Mammary epithelial cell (primary cell): Measurements from ENCODE around the gene MAN2B2.

ENCODE experiments used
- EZH2 ChIP-seq: IDR thresholded peaks from 2 replicates; pipeline ENCODE4 v1.6.1; 2012; ENCODE audit warnings: low read length, inconsistent platforms, borderline replicate concordance
- TF ChIP-seq, protein P1 (sequence below), 2 donors: IDR thresholded peaks in 1 of 2; conservative IDR thresholded peaks in 1 of 2; 2 replicates each; pipeline ENCODE4 v1.5.1; 2011 to 2012; ENCODE audit warnings: inconsistent platforms in 2 of 2, low read length in 2 of 2, mild to moderate bottlenecking in 2 of 2, control low read depth in 1 of 2, low read depth in 1 of 2; ENCODE audit not compliant: insufficient read depth in 1 of 2; ENCODE audit errors: extremely low read depth in 1 of 2

DNA sequence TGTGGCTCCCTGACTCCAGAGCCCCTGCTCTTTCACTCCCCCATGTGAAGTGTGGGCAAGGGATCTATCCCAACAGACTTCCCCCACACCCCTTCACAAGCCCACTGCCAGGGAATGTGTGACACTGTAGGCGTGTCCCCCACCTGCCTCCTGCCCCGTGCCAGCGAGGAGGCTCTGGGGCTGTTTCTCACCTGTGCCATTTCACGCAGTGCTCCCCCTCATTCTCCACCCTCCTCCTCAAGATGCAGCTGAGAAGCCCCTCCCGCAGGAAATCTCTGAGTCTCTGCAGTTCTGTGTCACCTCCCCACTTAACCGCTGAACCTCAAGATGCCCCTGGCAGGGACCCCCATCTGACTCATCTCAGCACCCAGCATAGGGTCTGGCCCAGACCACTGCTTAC is 5.4 kb downstream of the MAN2B2 start:
- TF ChIP-seq, protein P1, sequence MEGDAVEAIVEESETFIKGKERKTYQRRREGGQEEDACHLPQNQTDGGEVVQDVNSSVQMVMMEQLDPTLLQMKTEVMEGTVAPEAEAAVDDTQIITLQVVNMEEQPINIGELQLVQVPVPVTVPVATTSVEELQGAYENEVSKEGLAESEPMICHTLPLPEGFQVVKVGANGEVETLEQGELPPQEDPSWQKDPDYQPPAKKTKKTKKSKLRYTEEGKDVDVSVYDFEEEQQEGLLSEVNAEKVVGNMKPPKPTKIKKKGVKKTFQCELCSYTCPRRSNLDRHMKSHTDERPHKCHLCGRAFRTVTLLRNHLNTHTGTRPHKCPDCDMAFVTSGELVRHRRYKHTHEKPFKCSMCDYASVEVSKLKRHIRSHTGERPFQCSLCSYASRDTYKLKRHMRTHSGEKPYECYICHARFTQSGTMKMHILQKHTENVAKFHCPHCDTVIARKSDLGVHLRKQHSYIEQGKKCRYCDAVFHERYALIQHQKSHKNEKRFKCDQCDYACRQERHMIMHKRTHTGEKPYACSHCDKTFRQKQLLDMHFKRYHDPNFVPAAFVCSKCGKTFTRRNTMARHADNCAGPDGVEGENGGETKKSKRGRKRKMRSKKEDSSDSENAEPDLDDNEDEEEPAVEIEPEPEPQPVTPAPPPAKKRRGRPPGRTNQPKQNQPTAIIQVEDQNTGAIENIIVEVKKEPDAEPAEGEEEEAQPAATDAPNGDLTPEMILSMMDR (conservative IDR thresholded peaks at IDR 0.05 in 1 of 2, IDR thresholded peaks at IDR 0.05 in 1 of 2; ENCODE audit: extremely low read depth in 1 of 2, insufficient read depth in 1 of 2, low read depth in 1 of 2, low read length in 2 of 2): no peak
- TF ChIP-seq EZH2: no peak
